K562 (cell line): ENCODE data around the gene PI4KA. TPM values are rescaled to one million over a fixed set of nuclear protein-coding genes. Genes with fewer than 3 reads are reported as not detected.
"Not testable (repeated sequence)": the region's sequence is repeated elsewhere in the genome, so short reads cannot be mapped to it uniquely, and the experiment has no call there.

Experiments used
- ATAC-seq: fragments of 200-7000 bp; cut with Tn5 transposase; 3 replicates; pipeline ENCODE4 v1.9.1; 2020; ENCODE audit warnings: moderate library complexity
- BruUV-seq: library from RNA; stranded (reverse); fragments of 400-500 nt; replicated peaks from 2 replicates; lab custom pipeline; 2021; lab: Mats Ljungman, UMichigan
- CTCF ChIA-PET: fragments of 300-600 bp; formaldehyde crosslinking; extraction: SDS; loops from one replicate; lab custom pipeline; 2021; ENCODE audit warnings: low intra/inter-chr PET ratio; lab: Yijun Ruan, JAX
- POLR2A ChIA-PET: fragments of 300-600, 350-650 bp; sonication (Branson Sonifier 250); formaldehyde crosslinking; extraction: SDS; loops from one replicate; lab custom pipeline; 2021; ENCODE audit warnings: antibody characterized with exemption, inconsistent platforms; lab: Yijun Ruan, JAX
- DNase-seq, 4 experiments: peaks; one replicate each; pipeline versions ENCODE4 v3.0.0 to v3.0.0-alpha.2; 2011 to 2018; ENCODE audit warnings: low spot score in 3 of 4, mixed read lengths in 3 of 4; ENCODE audit errors: extremely low read depth in 1 of 4
- FAIRE-seq: peaks from 2 replicates; lab custom pipeline; 2011; peaks lifted over from hg19 to GRCh38; lab: Jason Lieb, UNC
- H2AFZ ChIP-seq: 2 replicates; pipeline ENCODE4 v1.6.0; 2011; ENCODE audit warnings: low read depth, low read length, control low read depth, inconsistent platforms
- H3K27ac ChIP-seq: fragments of 200-600 bp; 3 replicates; pipeline ENCODE4 v1.8.0; 2011; ENCODE audit warnings: low read depth, mild to moderate bottlenecking, control low read depth, inconsistent platforms, low read length, moderate library complexity, mixed read lengths; ENCODE audit errors: extremely low read depth
- H3K27me3 ChIP-seq, 2 experiments: fragments of 300-600 bp in 1 of 2; 2 replicates in 1 of 2; 3 replicates in 1 of 2; pipeline versions ENCODE4 v1.6.0 to v1.8.0; 2011; ENCODE audit warnings: inconsistent platforms in 2 of 2, low read length in 2 of 2, mild to moderate bottlenecking in 1 of 2, mixed read lengths in 1 of 2, moderate library complexity in 1 of 2; ENCODE audit not compliant: control insufficient read depth in 2 of 2, insufficient read depth in 2 of 2
- H3K36me3 ChIP-seq: fragments of 300-600 bp; 3 replicates; pipeline ENCODE4 v1.8.0; 2011; ENCODE audit warnings: mild to moderate bottlenecking, low read length, inconsistent platforms; ENCODE audit not compliant: control insufficient read depth, insufficient read depth
- H3K4me1 ChIP-seq, 2 experiments: fragments of 200-600 bp in 1 of 2; replicated peaks in 1 of 2; 2 replicates in 1 of 2; 3 replicates in 1 of 2; pipeline versions ENCODE4 v1.5.1 to v1.8.0; 2011; ENCODE audit warnings: inconsistent platforms in 2 of 2, low read length in 2 of 2, mild to moderate bottlenecking in 1 of 2, mixed read lengths in 1 of 2, moderate library complexity in 1 of 2; ENCODE audit not compliant: control insufficient read depth in 2 of 2, insufficient read depth in 2 of 2
- H3K4me2 ChIP-seq: 2 replicates; pipeline ENCODE4 v1.6.1; 2011; ENCODE audit warnings: low read length, control low read depth, inconsistent platforms, mixed read lengths; ENCODE audit not compliant: insufficient read depth
- H3K4me3 ChIP-seq: fragments of 200-600 bp; sonication (generic), shearing (Covaris generic); 2 replicates; pipeline ENCODE4 v1.5.1; 2016; ENCODE audit warnings: control low read depth, inconsistent platforms
- H3K79me2 ChIP-seq: fragments of 200-600 bp; 3 replicates; pipeline ENCODE4 v1.8.0; 2011; ENCODE audit warnings: low read length, inconsistent platforms; ENCODE audit not compliant: control insufficient read depth, insufficient read depth
- H3K9ac ChIP-seq, 2 experiments: 2 replicates each; pipeline versions ENCODE4 v1.6.0 to v1.6.1; 2011; ENCODE audit warnings: low read depth in 2 of 2, low read length in 2 of 2, control low read depth in 1 of 2, inconsistent platforms in 1 of 2, mild to moderate bottlenecking in 1 of 2, mixed read lengths in 1 of 2; ENCODE audit not compliant: insufficient read depth in 1 of 2
- H3K9me1 ChIP-seq: one replicate; pipeline ENCODE4 v1.6.0; 2011; ENCODE audit warnings: inconsistent platforms, mild to moderate bottlenecking, low read length, moderate library complexity; ENCODE audit not compliant: control insufficient read depth, insufficient read depth
- H3K9me3 ChIP-seq: replicated peaks from 2 replicates; pipeline ENCODE4 v1.5.1; 2011; ENCODE audit warnings: low read depth, low read length, inconsistent platforms; ENCODE audit not compliant: control insufficient read depth, insufficient read depth
- H4K20me1 ChIP-seq: replicated peaks from 2 replicates; pipeline ENCODE4 v1.6.1; 2011; ENCODE audit warnings: low read length, inconsistent platforms, mixed read lengths; ENCODE audit not compliant: control insufficient read depth, insufficient read depth
- FOXA3 ChIP-seq, 2 experiments: fragments of 450-650 bp in 1 of 2; sonication (generic) in 1 of 2; formaldehyde crosslinking; IDR thresholded peaks in 1 of 2; conservative IDR thresholded peaks in 1 of 2; 2 replicates each; pipeline versions ENCODE4 v1.4.0 to v1.8.0; 2020 to 2022; ENCODE audit warnings: mild to moderate bottlenecking in 2 of 2, missing genetic modification reagents in 1 of 2
- JUN ChIP-seq, 2 experiments: sonication (generic) in 1 of 2; formaldehyde crosslinking in 1 of 2; IDR thresholded peaks; 2 replicates each; pipeline versions ENCODE4 v1.6.1 to v1.8.0; 2012 to 2022; ENCODE audit warnings: borderline replicate concordance in 2 of 2, mild to moderate bottlenecking in 2 of 2, improper control_type of control experiment in 1 of 2, low read depth in 1 of 2, low read length in 1 of 2, missing genetic modification reagents in 1 of 2
- POLR2A ChIP-seq: fragments of 450-650 bp; conservative IDR thresholded peaks from 2 replicates; pipeline ENCODE4 v1.6.1; 2016
- POLR2G ChIP-seq: fragments of 200-400 bp; formaldehyde crosslinking; IDR thresholded peaks from 2 replicates; pipeline ENCODE4 v1.6.1; 2017; ENCODE audit warnings: low read depth, mild to moderate bottlenecking, antibody characterized with exemption, low read length, moderate library complexity
- TEAD4 ChIP-seq, 2 experiments: sonication (generic) in 1 of 2; formaldehyde crosslinking in 1 of 2; IDR thresholded peaks; 2 replicates each; pipeline versions ENCODE4 v1.6.1 to v1.8.0; 2012 to 2022; ENCODE audit warnings: borderline replicate concordance in 1 of 2, inconsistent platforms in 1 of 2, low read length in 1 of 2, mild to moderate bottlenecking in 1 of 2, missing genetic modification reagents in 1 of 2
- WGBS: fragments of 100-300 bp; shearing (Covaris generic); methylation state at CpG from one replicate; pipeline ENCODE4 v1.1.6; 2016; ENCODE audit warnings: low coverage, mixed read lengths; ENCODE audit not compliant: insufficient coverage; ENCODE audit errors: missing lambda C conversion rate; 5-methylcytosine and 5-hydroxymethylcytosine counted together
- in situ Hi-C: fragments of 300-500 bp; cut with MboI; formaldehyde crosslinking; loops from 4 replicates; pipeline ENCODE4 v1.15.0; 2018; ENCODE audit warnings: inconsistent platforms, mixed read lengths
- intact Hi-C: fragments of 100-400 bp; cut with micrococcal nuclease; formaldehyde crosslinking; loops from 2 replicates; pipeline ENCODE4 v1.14.2; 2022
- polyA plus RNA-seq, 8 experiments: library from polyadenylated mRNA; depleted of rRNA in 4 of 8; stranded (reverse) in 5 of 8; unstranded in 3 of 8; fragments of >200 nt; fragmentation: Nextera tagmentation in 2 of 8; fragmentation: Illumina TruSeq in 1 of 8; extraction: Ambion mirVana in 2 of 8; extraction: Trizol in 1 of 8; gene quantifications; 2 replicates each; pipeline versions ENCODE4 v1.2.1 to v1.2.3, GENCODE V29; 2011 to 2014; ENCODE audit warnings: inconsistent platforms in 1 of 8, missing spikeins in 1 of 8
- total RNA-seq, 7 experiments: library from RNA; depleted of rRNA in 6 of 7; stranded (reverse); fragments of >200 nt in 6 of 7; fragmentation: Illumina TruSeq in 2 of 7; extraction: Trizol in 2 of 7; gene quantifications; 2 replicates each; pipeline versions ENCODE4 v1.2.1 to v1.2.3, GENCODE V29; 2011 to 2021; ENCODE audit warnings: low replicate concordance in 1 of 7

The PI4KA gene
- total and polyA plus RNA-seq, 9 of the 15 experiments (the other 6 are each of a cell fraction or from before 2014, with no cell fraction given): 7.3 to 187 (median 84.7) TPM

- DNase-seq; H4K20me1 ChIP-seq; H3K4me3 ChIP-seq; H3K4me2 ChIP-seq; H3K4me1 ChIP-seq; H3K9me3 ChIP-seq; H3K27ac ChIP-seq; BruUV-seq; H3K9ac ChIP-seq; in situ Hi-C loops; FAIRE-seq; CTCF ChIA-PET; intact Hi-C loops; H2AFZ ChIP-seq; H3K79me2 ChIP-seq; H3K27me3 ChIP-seq; H3K9me1 ChIP-seq; ATAC-seq; TF ChIP-seq JUN (IDR thresholded peaks at IDR 0.05; ENCODE audit: borderline replicate concordance, low read depth, low read length); TEAD4 (IDR thresholded peaks at IDR 0.05; ENCODE audit: low read length): not testable (repeated sequence)
- H3K36me3 ChIP-seq: peaks cover 18% of the 10 kb centered on the region; the same call in 1 of the 3 replicates
- POLR2A ChIA-PET: interaction anchor here (0.6 to 0.7 kb wide), 2 partner anchors 94 to 1126 kb away, joined by 3 read pairs; no protein-coding TSS in a partner anchor
- TF ChIP-seq JUN (CRISPR knock-in tag; IDR thresholded peaks at IDR 0.05; ENCODE audit: borderline replicate concordance) (peak; percentile 71; the same call in 1 of the 2 replicates), POLR2G (0 out of 2 replicates have a peak, but pooled peaks have one; percentile 27), FOXA3 (CRISPR knock-in tag; conservative IDR thresholded peaks at IDR 0.05 in 1 of 2, IDR thresholded peaks at IDR 0.05 in 1 of 2) (0 out of 4 replicates have a peak, but pooled peaks of 1 of the 2 experiments have one; percentile 40), TEAD4 (CRISPR knock-in tag; IDR thresholded peaks at IDR 0.05; ENCODE audit: borderline replicate concordance) (peak; percentile 79; the same call in 1 of the 2 replicates), POLR2A (0 out of 2 replicates have a peak, but pooled peaks have one; percentile 4)
- WGBS: 91% methylated on average over 17 of the region's 17 CpGs
Measured at GRCh38 chr22:20717213-20717866, 141.3 kb downstream of the PI4KA start.
